Measurements from ENCODE around the gene TSPEAR.

TSPEAR gene

DNA sequence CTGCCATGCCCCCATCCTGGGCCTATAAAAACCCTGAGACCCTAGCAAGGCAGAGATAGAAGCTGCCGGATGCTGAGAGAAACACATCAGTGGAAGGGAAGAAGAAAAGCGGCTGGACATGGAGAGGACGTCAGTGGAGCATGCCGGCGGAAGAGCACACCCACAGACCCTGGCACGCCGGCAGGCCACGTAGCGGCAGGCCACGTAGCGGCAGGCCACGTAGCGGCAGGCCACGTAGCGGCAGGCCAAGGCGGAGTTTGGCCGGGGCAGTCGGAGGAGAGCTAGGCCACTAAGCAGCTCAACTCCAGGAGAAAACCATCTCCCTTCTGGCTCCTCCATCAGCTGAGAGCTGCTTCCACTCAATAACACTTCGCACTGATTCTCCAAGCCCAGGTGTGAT is 221.0 kb downstream of the TSPEAR start:
- H3K4me2 ChIP-seq (ENCODE audit: low read length): no peak overlapping the region
- H4K20me1 ChIP-seq (ENCODE audit: insufficient read depth, low read length): no peaks in the 10 kb centered on the region
- H3K9me3 ChIP-seq (ENCODE audit: low read length): 0 out of 2 replicates have a peak, but pooled peaks cover 8% of the 10 kb centered on the region
- H3K36me3 ChIP-seq (ENCODE audit: insufficient read depth, low read length): no peaks in the 10 kb centered on the region; the same call in 1 of the 2 replicates
- TF ChIP-seq, protein P1, sequence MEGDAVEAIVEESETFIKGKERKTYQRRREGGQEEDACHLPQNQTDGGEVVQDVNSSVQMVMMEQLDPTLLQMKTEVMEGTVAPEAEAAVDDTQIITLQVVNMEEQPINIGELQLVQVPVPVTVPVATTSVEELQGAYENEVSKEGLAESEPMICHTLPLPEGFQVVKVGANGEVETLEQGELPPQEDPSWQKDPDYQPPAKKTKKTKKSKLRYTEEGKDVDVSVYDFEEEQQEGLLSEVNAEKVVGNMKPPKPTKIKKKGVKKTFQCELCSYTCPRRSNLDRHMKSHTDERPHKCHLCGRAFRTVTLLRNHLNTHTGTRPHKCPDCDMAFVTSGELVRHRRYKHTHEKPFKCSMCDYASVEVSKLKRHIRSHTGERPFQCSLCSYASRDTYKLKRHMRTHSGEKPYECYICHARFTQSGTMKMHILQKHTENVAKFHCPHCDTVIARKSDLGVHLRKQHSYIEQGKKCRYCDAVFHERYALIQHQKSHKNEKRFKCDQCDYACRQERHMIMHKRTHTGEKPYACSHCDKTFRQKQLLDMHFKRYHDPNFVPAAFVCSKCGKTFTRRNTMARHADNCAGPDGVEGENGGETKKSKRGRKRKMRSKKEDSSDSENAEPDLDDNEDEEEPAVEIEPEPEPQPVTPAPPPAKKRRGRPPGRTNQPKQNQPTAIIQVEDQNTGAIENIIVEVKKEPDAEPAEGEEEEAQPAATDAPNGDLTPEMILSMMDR (IDR thresholded peaks at IDR 0.05; ENCODE audit: low read length): no peak
- no peak for TF ChIP-seq EZH2 (IDR thresholded peaks at IDR 0.05; ENCODE audit: borderline replicate concordance, low read length)
- H3K79me2 ChIP-seq (ENCODE audit: insufficient read depth, low read length): no peaks in the 10 kb centered on the region
- no peaks in the 10 kb centered on the region for H3F3A ChIP-seq (ENCODE audit: insufficient read depth, low read length)
- H3K4me3 ChIP-seq (ENCODE audit: low read depth, low read length, poor library complexity, severe bottlenecking): no peak overlapping the region
- no peaks in the 10 kb centered on the region for H3K9me2 ChIP-seq (ENCODE audit: low read depth, low read length)
- H2AFZ ChIP-seq (ENCODE audit: low read length): no peak overlapping the region
- no peak overlapping the region for H3K27ac ChIP-seq (ENCODE audit: low read depth, low read length, poor library complexity, severe bottlenecking)
- H3K4me1 ChIP-seq (ENCODE audit: insufficient read depth, low read length, severe bottlenecking): no peaks in the 10 kb centered on the region
- peaks cover 22% of the 10 kb centered on the region; the same call in 1 of the 2 replicates for H3K27me3 ChIP-seq (ENCODE audit: insufficient read depth, low read length)
- no peak overlapping the region for H3K9ac ChIP-seq (ENCODE audit: low read length)

DNA sequence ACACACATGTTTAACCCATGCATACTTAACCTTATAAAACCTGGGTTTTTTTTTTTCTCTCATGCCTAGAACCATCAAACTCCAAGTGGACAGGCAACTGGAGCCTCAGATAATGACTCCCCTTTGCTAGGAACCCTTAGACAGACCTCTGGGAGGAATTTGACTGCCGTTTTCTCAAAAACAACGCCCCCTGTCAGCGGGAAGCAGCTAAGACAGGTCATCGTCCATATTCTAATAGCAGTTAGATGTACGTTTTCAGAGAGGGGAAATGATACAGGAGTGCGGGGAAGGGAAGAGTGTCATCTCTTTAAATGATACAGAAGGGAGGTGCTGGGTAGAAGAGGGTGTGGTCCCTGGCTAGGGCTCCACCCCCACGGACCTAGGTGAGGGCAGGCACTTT is 221.4 kb downstream of the TSPEAR start:
- H3F3A ChIP-seq (ENCODE audit: insufficient read depth, low read length): no peaks in the 10 kb centered on the region
- no peak overlapping the region for H3K9ac ChIP-seq (ENCODE audit: low read length)
- H3K9me2 ChIP-seq (ENCODE audit: low read depth, low read length): no peaks in the 10 kb centered on the region
- H3K27me3 ChIP-seq (ENCODE audit: insufficient read depth, low read length): peaks cover 21% of the 10 kb centered on the region; the same call in 1 of the 2 replicates
- no peaks in the 10 kb centered on the region; the same call in 1 of the 2 replicates for H3K36me3 ChIP-seq (ENCODE audit: insufficient read depth, low read length)
- TF ChIP-seq, protein P1 (IDR thresholded peaks at IDR 0.05; ENCODE audit: low read length): peak; percentile 32
- TF ChIP-seq EZH2 (IDR thresholded peaks at IDR 0.05; ENCODE audit: borderline replicate concordance, low read length): no peak
- no peak overlapping the region for H2AFZ ChIP-seq (ENCODE audit: low read length)
- H3K4me2 ChIP-seq (ENCODE audit: low read length): no peak overlapping the region
- H3K9me3 ChIP-seq (ENCODE audit: low read length): 0 out of 2 replicates have a peak, but pooled peaks cover 8% of the 10 kb centered on the region
- H3K4me3 ChIP-seq (ENCODE audit: low read depth, low read length, poor library complexity, severe bottlenecking): no peak overlapping the region
- H3K27ac ChIP-seq (ENCODE audit: low read depth, low read length, poor library complexity, severe bottlenecking): no peak overlapping the region
- no peaks in the 10 kb centered on the region for H4K20me1 ChIP-seq (ENCODE audit: insufficient read depth, low read length)
- no peaks in the 10 kb centered on the region for H3K79me2 ChIP-seq (ENCODE audit: insufficient read depth, low read length)
- H3K4me1 ChIP-seq (ENCODE audit: insufficient read depth, low read length, severe bottlenecking): no peaks in the 10 kb centered on the region

GRCh38 chr21:44487831-44488230 is 223.5 kb downstream of the TSPEAR start:
- TF ChIP-seq, protein P1 (IDR thresholded peaks at IDR 0.05; ENCODE audit: low read length): peak; percentile 49
- TF ChIP-seq EZH2 (IDR thresholded peaks at IDR 0.05; ENCODE audit: borderline replicate concordance, low read length): no peak
- 0 out of 2 replicates have a peak, but pooled peaks cover 3% of the 10 kb centered on the region for H3K9me3 ChIP-seq (ENCODE audit: low read length)
- H3K4me2 ChIP-seq (ENCODE audit: low read length): no peak overlapping the region
- no peaks in the 10 kb centered on the region for H3F3A ChIP-seq (ENCODE audit: insufficient read depth, low read length)
- no peaks in the 10 kb centered on the region for H3K4me1 ChIP-seq (ENCODE audit: insufficient read depth, low read length, severe bottlenecking)
- H3K4me3 ChIP-seq (ENCODE audit: low read depth, low read length, poor library complexity, severe bottlenecking): no peak overlapping the region
- no peaks in the 10 kb centered on the region for H4K20me1 ChIP-seq (ENCODE audit: insufficient read depth, low read length)
- no peaks in the 10 kb centered on the region for H3K9me2 ChIP-seq (ENCODE audit: low read depth, low read length)
- no peaks in the 10 kb centered on the region; the same call in 1 of the 2 replicates for H3K36me3 ChIP-seq (ENCODE audit: insufficient read depth, low read length)
- H2AFZ ChIP-seq (ENCODE audit: low read length): no peak overlapping the region
- no peaks in the 10 kb centered on the region for H3K79me2 ChIP-seq (ENCODE audit: insufficient read depth, low read length)
- peaks cover 10% of the 10 kb centered on the region; the same call in 1 of the 2 replicates for H3K27me3 ChIP-seq (ENCODE audit: insufficient read depth, low read length)
- no peak overlapping the region for H3K27ac ChIP-seq (ENCODE audit: low read depth, low read length, poor library complexity, severe bottlenecking)
- H3K9ac ChIP-seq (ENCODE audit: low read length): no peak overlapping the region
